ENCODE data around the gene CMTM7.

DNA sequence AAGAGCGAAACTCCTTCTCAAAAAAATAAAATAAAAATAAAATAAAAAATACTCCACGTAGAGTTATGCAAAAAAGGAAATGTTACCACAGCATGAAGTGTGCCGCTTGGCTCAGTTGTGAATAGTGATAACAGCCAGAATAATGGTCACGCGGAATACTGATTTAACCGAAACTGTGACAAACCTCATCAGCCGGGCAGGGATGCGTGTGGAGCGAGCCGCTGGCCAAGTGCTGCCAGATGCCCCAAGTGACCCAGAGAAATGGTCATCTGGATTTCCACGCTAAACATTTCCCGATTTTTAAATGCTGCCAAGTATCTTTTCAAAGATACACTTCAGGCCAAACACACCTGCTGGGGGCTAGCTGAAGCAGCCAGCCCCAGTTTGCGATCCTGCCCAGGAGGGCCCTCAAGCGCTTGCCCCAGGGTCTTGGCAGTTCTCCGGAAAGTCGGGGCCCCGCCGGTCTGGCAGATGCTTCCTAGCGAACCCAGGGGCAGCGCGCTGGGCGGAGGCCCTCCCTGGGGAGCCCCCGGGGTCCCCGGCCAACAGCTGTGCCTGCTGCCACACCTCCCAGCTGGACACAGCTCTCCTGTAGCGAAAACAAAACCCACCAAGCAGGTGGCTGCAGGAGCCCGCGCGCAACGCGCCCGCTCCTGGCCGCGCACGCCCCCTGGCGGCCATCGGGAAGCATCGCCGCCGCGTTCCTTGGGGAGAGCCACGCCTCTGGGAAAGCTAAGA lies 75.8 kb downstream of the CMTM7 start:
- TF ChIP-seq SETDB1 (IDR thresholded peaks at IDR 0.05; ENCODE audit: low read length) (no peak), HEY1 (CRISPR knock-in tag; IDR thresholded peaks at IDR 0.05; ENCODE audit: borderline replicate concordance) (no peak), RFX5 (IDR thresholded peaks at IDR 0.05; ENCODE audit: low read depth, low read length) (no peak), POLR2AphosphoS5 (IDR thresholded peaks at IDR 0.05; ENCODE audit: control insufficient read depth, insufficient read depth, low read depth, low read length) (no peak), ZNF77 (CRISPR knock-in tag; IDR thresholded peaks at IDR 0.05) (no peak), TCF7 (IDR thresholded peaks at IDR 0.05; ENCODE audit: borderline replicate concordance) (no peak), CBFB (CRISPR knock-in tag; IDR thresholded peaks at IDR 0.05) (no peak), TEAD1 (CRISPR knock-in tag; IDR thresholded peaks at IDR 0.05) (no peak), SMC3 (conservative IDR thresholded peaks at IDR 0.05; ENCODE audit: insufficient read depth, low read depth, low read length) (peak; percentile 86), ZNF175 (CRISPR knock-in tag; IDR thresholded peaks at IDR 0.05; ENCODE audit: low read depth) (no peak), SIX5 (IDR thresholded peaks at IDR 0.05; ENCODE audit: borderline replicate concordance in 1 of 2, insufficient read depth in 1 of 2, low read depth in 1 of 2, low read length in 2 of 2) (no peak)
- TF ChIP-seq, protein P1, sequence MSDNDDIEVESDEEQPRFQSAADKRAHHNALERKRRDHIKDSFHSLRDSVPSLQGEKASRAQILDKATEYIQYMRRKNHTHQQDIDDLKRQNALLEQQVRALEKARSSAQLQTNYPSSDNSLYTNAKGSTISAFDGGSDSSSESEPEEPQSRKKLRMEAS (CRISPR knock-in tag; IDR thresholded peaks at IDR 0.05): no peak
- TF ChIP-seq, protein P2, sequence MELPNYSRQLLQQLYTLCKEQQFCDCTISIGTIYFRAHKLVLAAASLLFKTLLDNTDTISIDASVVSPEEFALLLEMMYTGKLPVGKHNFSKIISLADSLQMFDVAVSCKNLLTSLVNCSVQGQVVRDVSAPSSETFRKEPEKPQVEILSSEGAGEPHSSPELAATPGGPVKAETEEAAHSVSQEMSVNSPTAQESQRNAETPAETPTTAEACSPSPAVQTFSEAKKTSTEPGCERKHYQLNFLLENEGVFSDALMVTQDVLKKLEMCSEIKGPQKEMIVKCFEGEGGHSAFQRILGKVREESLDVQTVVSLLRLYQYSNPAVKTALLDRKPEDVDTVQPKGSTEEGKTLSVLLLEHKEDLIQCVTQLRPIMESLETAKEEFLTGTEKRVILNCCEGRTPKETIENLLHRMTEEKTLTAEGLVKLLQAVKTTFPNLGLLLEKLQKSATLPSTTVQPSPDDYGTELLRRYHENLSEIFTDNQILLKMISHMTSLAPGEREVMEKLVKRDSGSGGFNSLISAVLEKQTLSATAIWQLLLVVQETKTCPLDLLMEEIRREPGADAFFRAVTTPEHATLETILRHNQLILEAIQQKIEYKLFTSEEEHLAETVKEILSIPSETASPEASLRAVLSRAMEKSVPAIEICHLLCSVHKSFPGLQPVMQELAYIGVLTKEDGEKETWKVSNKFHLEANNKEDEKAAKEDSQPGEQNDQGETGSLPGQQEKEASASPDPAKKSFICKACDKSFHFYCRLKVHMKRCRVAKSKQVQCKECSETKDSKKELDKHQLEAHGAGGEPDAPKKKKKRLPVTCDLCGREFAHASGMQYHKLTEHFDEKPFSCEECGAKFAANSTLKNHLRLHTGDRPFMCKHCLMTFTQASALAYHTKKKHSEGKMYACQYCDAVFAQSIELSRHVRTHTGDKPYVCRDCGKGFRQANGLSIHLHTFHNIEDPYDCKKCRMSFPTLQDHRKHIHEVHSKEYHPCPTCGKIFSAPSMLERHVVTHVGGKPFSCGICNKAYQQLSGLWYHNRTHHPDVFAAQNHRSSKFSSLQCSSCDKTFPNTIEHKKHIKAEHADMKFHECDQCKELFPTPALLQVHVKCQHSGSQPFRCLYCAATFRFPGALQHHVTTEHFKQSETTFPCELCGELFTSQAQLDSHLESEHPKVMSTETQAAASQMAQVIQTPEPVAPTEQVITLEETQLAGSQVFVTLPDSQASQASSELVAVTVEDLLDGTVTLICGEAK (IDR thresholded peaks at IDR 0.05): no peak
- TF ChIP-seq, protein P2 (CRISPR knock-in tag; IDR thresholded peaks at IDR 0.05): no peak

Data from K562 (cell line).